ENCODE results near the gene TMF1. TPM values are rescaled to one million over a fixed set of nuclear protein-coding genes. Genes with fewer than 3 reads are reported as not detected.

The TMF1 gene
- total and polyA plus RNA-seq, 2 experiments from 2014 or later = 15.8 to 21.3 TPM

GRCh38 chr3:68985146-68985790 lies 66.9 kb downstream of the TMF1 start:
- Mint-ChIP-seq H3K9me3 (no peaks in the 10 kb centered on the region), H3K4me3 (no peak overlapping the region), H3K27me3 (ENCODE audit: insufficient read depth, low read depth, poor library complexity) (no peaks in the 10 kb centered on the region), H3K4me1 (no peaks in the 10 kb centered on the region), H3K36me3 (ENCODE audit: low read depth) (peaks cover 53% of the 10 kb centered on the region), H3K27ac (no peak overlapping the region)
- Histone ChIP-seq H3K79me2 (replicated peaks; ENCODE audit: insufficient read depth) (no peaks in the 10 kb centered on the region), H4K20me1 (replicated peaks; ENCODE audit: insufficient read depth) (no peaks in the 10 kb centered on the region), H3K4me1 (ENCODE audit: insufficient read depth) (no peaks in the 10 kb centered on the region), H3K27ac (ENCODE audit: low read depth) (no peak overlapping the region), H3K4me3 (no peak overlapping the region), H3F3A (replicated peaks; ENCODE audit: low read depth) (no peaks in the 10 kb centered on the region), H3K27me3 (ENCODE audit: insufficient read depth) (no peaks in the 10 kb centered on the region), H3K4me2 (no peak overlapping the region), H2AFZ (no peak overlapping the region), H3K36me3 (ENCODE audit: insufficient read depth) (peaks cover 7% of the 10 kb centered on the region), H3K9me2 (ENCODE audit: insufficient read depth) (0 out of 2 replicates have a peak, but pooled peaks cover 3% of the 10 kb centered on the region)
- no peak for DNase-seq (ENCODE audit: low spot score)
- TF ChIP-seq JUNB (IDR thresholded peaks at IDR 0.05; ENCODE audit: unreplicated experiment) = no peak
- TF ChIP-seq, protein P1, sequence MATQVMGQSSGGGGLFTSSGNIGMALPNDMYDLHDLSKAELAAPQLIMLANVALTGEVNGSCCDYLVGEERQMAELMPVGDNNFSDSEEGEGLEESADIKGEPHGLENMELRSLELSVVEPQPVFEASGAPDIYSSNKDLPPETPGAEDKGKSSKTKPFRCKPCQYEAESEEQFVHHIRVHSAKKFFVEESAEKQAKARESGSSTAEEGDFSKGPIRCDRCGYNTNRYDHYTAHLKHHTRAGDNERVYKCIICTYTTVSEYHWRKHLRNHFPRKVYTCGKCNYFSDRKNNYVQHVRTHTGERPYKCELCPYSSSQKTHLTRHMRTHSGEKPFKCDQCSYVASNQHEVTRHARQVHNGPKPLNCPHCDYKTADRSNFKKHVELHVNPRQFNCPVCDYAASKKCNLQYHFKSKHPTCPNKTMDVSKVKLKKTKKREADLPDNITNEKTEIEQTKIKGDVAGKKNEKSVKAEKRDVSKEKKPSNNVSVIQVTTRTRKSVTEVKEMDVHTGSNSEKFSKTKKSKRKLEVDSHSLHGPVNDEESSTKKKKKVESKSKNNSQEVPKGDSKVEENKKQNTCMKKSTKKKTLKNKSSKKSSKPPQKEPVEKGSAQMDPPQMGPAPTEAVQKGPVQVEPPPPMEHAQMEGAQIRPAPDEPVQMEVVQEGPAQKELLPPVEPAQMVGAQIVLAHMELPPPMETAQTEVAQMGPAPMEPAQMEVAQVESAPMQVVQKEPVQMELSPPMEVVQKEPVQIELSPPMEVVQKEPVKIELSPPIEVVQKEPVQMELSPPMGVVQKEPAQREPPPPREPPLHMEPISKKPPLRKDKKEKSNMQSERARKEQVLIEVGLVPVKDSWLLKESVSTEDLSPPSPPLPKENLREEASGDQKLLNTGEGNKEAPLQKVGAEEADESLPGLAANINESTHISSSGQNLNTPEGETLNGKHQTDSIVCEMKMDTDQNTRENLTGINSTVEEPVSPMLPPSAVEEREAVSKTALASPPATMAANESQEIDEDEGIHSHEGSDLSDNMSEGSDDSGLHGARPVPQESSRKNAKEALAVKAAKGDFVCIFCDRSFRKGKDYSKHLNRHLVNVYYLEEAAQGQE (IDR thresholded peaks at IDR 0.05; ENCODE audit: unreplicated experiment) = no peak
- TF ChIP-seq, protein P2, sequence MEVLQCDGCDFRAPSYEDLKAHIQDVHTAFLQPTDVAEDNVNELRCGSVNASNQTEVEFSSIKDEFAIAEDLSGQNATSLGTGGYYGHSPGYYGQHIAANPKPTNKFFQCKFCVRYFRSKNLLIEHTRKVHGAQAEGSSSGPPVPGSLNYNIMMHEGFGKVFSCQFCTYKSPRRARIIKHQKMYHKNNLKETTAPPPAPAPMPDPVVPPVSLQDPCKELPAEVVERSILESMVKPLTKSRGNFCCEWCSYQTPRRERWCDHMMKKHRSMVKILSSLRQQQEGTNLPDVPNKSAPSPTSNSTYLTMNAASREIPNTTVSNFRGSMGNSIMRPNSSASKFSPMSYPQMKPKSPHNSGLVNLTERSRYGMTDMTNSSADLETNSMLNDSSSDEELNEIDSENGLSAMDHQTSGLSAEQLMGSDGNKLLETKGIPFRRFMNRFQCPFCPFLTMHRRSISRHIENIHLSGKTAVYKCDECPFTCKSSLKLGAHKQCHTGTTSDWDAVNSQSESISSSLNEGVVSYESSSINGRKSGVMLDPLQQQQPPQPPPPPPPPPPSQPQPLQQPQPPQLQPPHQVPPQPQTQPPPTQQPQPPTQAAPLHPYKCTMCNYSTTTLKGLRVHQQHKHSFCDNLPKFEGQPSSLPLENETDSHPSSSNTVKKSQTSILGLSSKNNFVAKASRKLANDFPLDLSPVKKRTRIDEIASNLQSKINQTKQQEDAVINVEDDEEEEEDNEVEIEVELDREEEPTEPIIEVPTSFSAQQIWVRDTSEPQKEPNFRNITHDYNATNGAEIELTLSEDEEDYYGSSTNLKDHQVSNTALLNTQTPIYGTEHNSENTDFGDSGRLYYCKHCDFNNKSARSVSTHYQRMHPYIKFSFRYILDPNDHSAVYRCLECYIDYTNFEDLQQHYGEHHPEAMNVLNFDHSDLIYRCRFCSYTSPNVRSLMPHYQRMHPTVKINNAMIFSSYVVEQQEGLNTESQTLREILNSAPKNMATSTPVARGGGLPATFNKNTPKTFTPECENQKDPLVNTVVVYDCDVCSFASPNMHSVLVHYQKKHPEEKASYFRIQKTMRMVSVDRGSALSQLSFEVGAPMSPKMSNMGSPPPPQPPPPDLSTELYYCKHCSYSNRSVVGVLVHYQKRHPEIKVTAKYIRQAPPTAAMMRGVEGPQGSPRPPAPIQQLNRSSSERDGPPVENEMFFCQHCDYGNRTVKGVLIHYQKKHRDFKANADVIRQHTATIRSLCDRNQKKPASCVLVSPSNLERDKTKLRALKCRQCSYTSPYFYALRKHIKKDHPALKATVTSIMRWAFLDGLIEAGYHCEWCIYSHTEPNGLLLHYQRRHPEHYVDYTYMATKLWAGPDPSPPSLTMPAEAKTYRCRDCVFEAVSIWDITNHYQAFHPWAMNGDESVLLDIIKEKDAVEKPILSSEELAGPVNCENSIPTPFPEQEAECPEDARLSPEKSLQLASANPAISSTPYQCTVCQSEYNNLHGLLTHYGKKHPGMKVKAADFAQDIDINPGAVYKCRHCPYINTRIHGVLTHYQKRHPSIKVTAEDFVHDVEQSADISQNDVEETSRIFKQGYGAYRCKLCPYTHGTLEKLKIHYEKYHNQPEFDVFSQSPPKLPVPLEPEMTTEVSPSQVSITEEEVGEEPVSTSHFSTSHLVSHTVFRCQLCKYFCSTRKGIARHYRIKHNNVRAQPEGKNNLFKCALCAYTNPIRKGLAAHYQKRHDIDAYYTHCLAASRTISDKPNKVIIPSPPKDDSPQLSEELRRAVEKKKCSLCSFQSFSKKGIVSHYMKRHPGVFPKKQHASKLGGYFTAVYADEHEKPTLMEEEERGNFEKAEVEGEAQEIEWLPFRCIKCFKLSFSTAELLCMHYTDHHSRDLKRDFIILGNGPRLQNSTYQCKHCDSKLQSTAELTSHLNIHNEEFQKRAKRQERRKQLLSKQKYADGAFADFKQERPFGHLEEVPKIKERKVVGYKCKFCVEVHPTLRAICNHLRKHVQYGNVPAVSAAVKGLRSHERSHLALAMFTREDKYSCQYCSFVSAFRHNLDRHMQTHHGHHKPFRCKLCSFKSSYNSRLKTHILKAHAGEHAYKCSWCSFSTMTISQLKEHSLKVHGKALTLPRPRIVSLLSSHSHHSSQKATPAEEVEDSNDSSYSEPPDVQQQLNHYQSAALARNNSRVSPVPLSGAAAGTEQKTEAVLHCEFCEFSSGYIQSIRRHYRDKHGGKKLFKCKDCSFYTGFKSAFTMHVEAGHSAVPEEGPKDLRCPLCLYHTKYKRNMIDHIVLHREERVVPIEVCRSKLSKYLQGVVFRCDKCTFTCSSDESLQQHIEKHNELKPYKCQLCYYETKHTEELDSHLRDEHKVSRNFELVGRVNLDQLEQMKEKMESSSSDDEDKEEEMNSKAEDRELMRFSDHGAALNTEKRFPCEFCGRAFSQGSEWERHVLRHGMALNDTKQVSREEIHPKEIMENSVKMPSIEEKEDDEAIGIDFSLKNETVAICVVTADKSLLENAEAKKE (CRISPR knock-in tag; IDR thresholded peaks at IDR 0.05) = no peak
- TF ChIP-seq NANOG (IDR thresholded peaks at IDR 0.05; ENCODE audit: borderline replicate concordance) = no peak
- TF ChIP-seq ZNF114 (CRISPR knock-in tag; IDR thresholded peaks at IDR 0.05) = no peak
- no peak for TF ChIP-seq EZH2phosphoT487 (IDR thresholded peaks at IDR 0.05; ENCODE audit: unreplicated experiment)
- TF ChIP-seq ZNF331 (CRISPR knock-in tag; IDR thresholded peaks at IDR 0.05; ENCODE audit: low read depth) = no peak
- TF ChIP-seq POLR2AphosphoS5 (IDR thresholded peaks at IDR 0.05; ENCODE audit: low read depth) = no peak
- TF ChIP-seq CREB1 (CRISPR knock-in tag; IDR thresholded peaks at IDR 0.05; ENCODE audit: low read depth) = no peak
- no peak for TF ChIP-seq CTCF (conservative IDR thresholded peaks at IDR 0.05; ENCODE audit: low read depth in 2 of 2)
- no peak for TF ChIP-seq STAT1 (IDR thresholded peaks at IDR 0.05; ENCODE audit: unreplicated experiment)
- TF ChIP-seq EZH2 (IDR thresholded peaks at IDR 0.05; ENCODE audit: low read depth, unreplicated experiment) = no peak
- no peak for ATAC-seq

Data from GM23338 (cell line).